H9 (cell line): ENCODE results near the gene MVD. TPM values are rescaled to one million over a fixed set of nuclear protein-coding genes. Genes with fewer than 3 reads are reported as not detected.

ENCODE experiments used
- DNase-seq: peaks from one replicate; pipeline ENCODE4 v3.0.0-alpha.2; 2017
- H2AFZ ChIP-seq: one replicate; pipeline ENCODE4 v1.6.1; 2013; ENCODE audit warnings: mild to moderate bottlenecking, low read length, control low read depth, moderate library complexity
- H2AK5ac ChIP-seq: 2 replicates; pipeline ENCODE4 v1.6.1; 2013; ENCODE audit warnings: low read length, control low read depth, mixed read lengths; ENCODE audit not compliant: insufficient read length
- H2BK120ac ChIP-seq: one replicate; pipeline ENCODE4 v1.6.1; 2013; ENCODE audit warnings: low read depth, mild to moderate bottlenecking, low read length, control low read depth, inconsistent platforms; ENCODE audit not compliant: poor library complexity, severe bottlenecking
- H2BK12ac ChIP-seq: 2 replicates; pipeline ENCODE4 v1.6.1; 2013; ENCODE audit warnings: low read length, control low read depth, mixed read lengths, low read depth; ENCODE audit not compliant: insufficient read length
- H2BK15ac ChIP-seq: 2 replicates; pipeline ENCODE4 v1.6.1; 2013; ENCODE audit warnings: low read depth, low read length, control low read depth
- H2BK20ac ChIP-seq: one replicate; pipeline ENCODE4 v1.6.1; 2013; ENCODE audit warnings: low read depth, mild to moderate bottlenecking, low read length, control low read depth, inconsistent platforms; ENCODE audit not compliant: poor library complexity, severe bottlenecking
- H2BK5ac ChIP-seq: 2 replicates; pipeline ENCODE4 v1.6.1; 2013; ENCODE audit warnings: low read length, control low read depth, mixed read lengths; ENCODE audit not compliant: insufficient read length
- H3K14ac ChIP-seq: 2 replicates; pipeline ENCODE4 v1.6.1; 2013; ENCODE audit warnings: low read length, control low read depth; ENCODE audit not compliant: insufficient read depth
- H3K18ac ChIP-seq: 2 replicates; pipeline ENCODE4 v1.6.1; 2013; ENCODE audit warnings: low read depth, mild to moderate bottlenecking, mixed read lengths, low read length, control low read depth; ENCODE audit not compliant: insufficient read length
- H3K23ac ChIP-seq: 2 replicates; pipeline ENCODE4 v1.6.1; 2013; ENCODE audit warnings: low read length, control low read depth, mixed read lengths, low read depth; ENCODE audit not compliant: insufficient read length
- H3K23me2 ChIP-seq: 2 replicates; pipeline ENCODE4 v1.6.1; 2013; ENCODE audit warnings: low read depth, mild to moderate bottlenecking, mixed read lengths, low read length, control low read depth; ENCODE audit not compliant: insufficient read length, poor library complexity, severe bottlenecking
- H3K27ac ChIP-seq: 2 replicates; pipeline ENCODE4 v1.5.1; 2013; ENCODE audit warnings: low read length, control low read depth, mixed read lengths, low read depth; ENCODE audit not compliant: insufficient read length
- H3K27me3 ChIP-seq: 2 replicates; pipeline ENCODE4 v1.6.1; 2013; ENCODE audit warnings: low read length, control low read depth, inconsistent platforms; ENCODE audit not compliant: insufficient read depth
- H3K4ac ChIP-seq: 2 replicates; pipeline ENCODE4 v1.6.1; 2013; ENCODE audit warnings: low read depth, mild to moderate bottlenecking, control low read depth, inconsistent platforms, low read length, moderate library complexity
- H3K4me1 ChIP-seq: 2 replicates; pipeline ENCODE4 v1.6.1; 2013; ENCODE audit warnings: low read length, control low read depth, inconsistent platforms; ENCODE audit not compliant: insufficient read depth
- H3K4me2 ChIP-seq: 2 replicates; pipeline ENCODE4 v1.6.1; 2013; ENCODE audit warnings: low read length, control low read depth, mixed read lengths; ENCODE audit not compliant: insufficient read length, insufficient read depth
- H3K56ac ChIP-seq: 2 replicates; pipeline ENCODE4 v1.6.1; 2013; ENCODE audit warnings: low read depth, mild to moderate bottlenecking, mixed read lengths, low read length, control low read depth; ENCODE audit not compliant: insufficient read length
- H3K79me1 ChIP-seq: 2 replicates; pipeline ENCODE4 v1.6.1; 2013; ENCODE audit warnings: low read depth, mild to moderate bottlenecking, moderate library complexity, low read length, control low read depth, inconsistent platforms; ENCODE audit not compliant: insufficient read depth, poor library complexity, severe bottlenecking
- H3K79me2 ChIP-seq: 2 replicates; pipeline ENCODE4 v1.6.1; 2013; ENCODE audit warnings: low read length, control low read depth, inconsistent platforms; ENCODE audit not compliant: insufficient read depth
- H3K9ac ChIP-seq: 2 replicates; pipeline ENCODE4 v1.6.1; 2013; ENCODE audit warnings: low read length, control low read depth, mixed read lengths; ENCODE audit not compliant: insufficient read length; ENCODE audit errors: extremely low read depth
- H3K9me3 ChIP-seq: one replicate; pipeline ENCODE4 v1.6.1; 2013; ENCODE audit warnings: low read depth, low read length, inconsistent platforms; ENCODE audit not compliant: control insufficient read depth
- H3T11ph ChIP-seq: one replicate; pipeline ENCODE4 v1.6.1; 2013; ENCODE audit warnings: mild to moderate bottlenecking, low read length, control low read depth, inconsistent platforms
- H4K20me1 ChIP-seq: one replicate; pipeline ENCODE4 v1.6.1; 2013; ENCODE audit not compliant: control insufficient read depth, insufficient read length, insufficient read depth
- H4K5ac ChIP-seq: 2 replicates; pipeline ENCODE4 v1.6.1; 2013; ENCODE audit warnings: low read depth, mild to moderate bottlenecking, mixed read lengths, low read length, control low read depth; ENCODE audit not compliant: insufficient read length
- H4K8ac ChIP-seq: replicated peaks from 2 replicates; pipeline ENCODE4 v1.6.1; 2013; ENCODE audit warnings: low read length, control low read depth, mixed read lengths, low read depth; ENCODE audit not compliant: insufficient read length
- H4K91ac ChIP-seq: 2 replicates; pipeline ENCODE4 v1.6.1; 2013; ENCODE audit warnings: low read depth, mild to moderate bottlenecking, moderate library complexity, mixed read lengths, low read length, control low read depth; ENCODE audit not compliant: insufficient read length
- H3K27ac Mint-ChIP-seq, 3 experiments: 2 replicates in 2 of 3; 3 replicates in 1 of 3; pipeline ENCODE4 v1.8.0; 2020 to 2021; ENCODE audit warnings: mixed read lengths in 3 of 3, mild to moderate bottlenecking in 1 of 3, moderate library complexity in 1 of 3
- H3K27me3 Mint-ChIP-seq: 2 replicates; pipeline ENCODE4 v1.8.0; 2021; ENCODE audit warnings: low read depth, mild to moderate bottlenecking, moderate library complexity, mixed read lengths
- H3K36me3 Mint-ChIP-seq, 3 experiments: 2 replicates in 2 of 3; 3 replicates in 1 of 3; pipeline ENCODE4 v1.8.0; 2020 to 2021; ENCODE audit warnings: low read depth in 3 of 3, mixed read lengths in 3 of 3; ENCODE audit not compliant: insufficient read depth in 1 of 3
- H3K4me1 Mint-ChIP-seq, 2 experiments: 2 replicates each; pipeline ENCODE4 v1.8.0; 2020; ENCODE audit warnings: mixed read lengths in 2 of 2
- H3K4me3 Mint-ChIP-seq, 2 experiments: 2 replicates in 1 of 2; 3 replicates in 1 of 2; pipeline ENCODE4 v1.8.0; 2020 to 2021; ENCODE audit warnings: mild to moderate bottlenecking in 2 of 2, mixed read lengths in 2 of 2, moderate library complexity in 1 of 2
- H3K9me3 Mint-ChIP-seq, 2 experiments: 2 replicates in 1 of 2; 3 replicates in 1 of 2; pipeline ENCODE4 v1.8.0; 2020; ENCODE audit warnings: mild to moderate bottlenecking in 2 of 2, mixed read lengths in 2 of 2, moderate library complexity in 1 of 2
- WGBS: extraction: QIAGEN DNeasy Blood & Tissue Kit; methylation state at CpG from one replicate; pipeline ENCODE4 v1.1.7; 2013; ENCODE audit warnings: missing lambda C conversion rate, low lambda C conversion rate, mixed read lengths; ENCODE audit not compliant: insufficient read length; ENCODE audit errors: extremely low coverage; 5-methylcytosine and 5-hydroxymethylcytosine counted together
- total RNA-seq: library from RNA; stranded (reverse); gene quantifications from 2 replicates; pipeline ENCODE4 v1.2.1, GENCODE V29; 2021
- TF ChIP-seq, protein P1 (sequence below): fragments of 200-600 bp; sonication (generic); conservative IDR thresholded peaks from 3 replicates; pipeline ENCODE4 v1.8.0; 2021; ENCODE audit warnings: antibody characterized with exemption, mild to moderate bottlenecking

MVD gene
- total RNA-seq, 1 experiment from 2014 or later, result 53.2 TPM

DNA sequence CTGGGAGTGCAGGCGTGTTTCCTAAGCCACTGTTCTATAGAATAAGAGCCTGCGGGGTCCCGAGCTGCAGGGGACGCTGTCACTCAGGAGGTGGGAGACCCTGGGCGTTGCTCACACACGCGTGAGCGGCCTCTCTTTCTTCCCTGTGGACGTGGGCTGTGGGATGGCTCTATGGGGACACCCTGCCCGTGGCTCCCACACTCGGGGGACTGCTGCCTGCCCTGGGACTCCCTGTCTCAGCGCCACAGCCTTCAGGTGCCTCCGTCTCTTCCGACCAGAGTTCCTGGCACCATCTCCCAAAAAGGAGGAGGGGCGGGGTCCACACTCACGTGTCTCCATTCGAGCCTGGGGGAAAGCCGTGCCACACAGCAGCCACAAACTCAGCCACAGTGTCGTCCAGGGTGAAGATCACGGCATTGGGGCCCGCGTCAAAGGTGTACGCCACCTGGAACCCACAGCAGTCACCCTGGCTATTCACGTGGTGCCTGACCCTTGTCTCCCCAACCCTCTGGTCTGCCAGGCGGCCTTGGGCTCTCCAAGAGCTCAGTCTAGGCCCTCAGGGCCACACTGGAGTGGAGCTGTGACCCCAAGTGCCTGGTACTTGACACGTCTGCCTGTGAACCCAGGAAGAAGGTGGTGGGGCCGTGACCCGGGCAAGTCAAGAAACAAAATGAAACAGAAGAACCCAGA is 8.4 kb downstream of the MVD start:
- no peak overlapping the region for H2BK12ac ChIP-seq
- no peak overlapping the region for H2BK120ac ChIP-seq
- no peaks in the 10 kb centered on the region for H3K9me3 ChIP-seq
- no peak overlapping the region for H2AFZ ChIP-seq
- H3T11ph ChIP-seq, result no peak overlapping the region
- Mint-ChIP-seq H3K4me3 (no peak overlapping the region), H3K27me3 (no peaks in the 10 kb centered on the region), H3K36me3 (peaks cover 9 to 31% (median 26%) of the 10 kb centered on the region in 3 experiments; a peak in 6 of 7 replicates), H3K4me1 (peaks cover 4 to 9% of the 10 kb centered on the region in 2 experiments; a peak in 3 of 4 replicates), H3K9me3 (no peaks in the 10 kb centered on the region), H3K27ac (no peak overlapping the region)
- no peak overlapping the region for H3K18ac ChIP-seq
- H3K56ac ChIP-seq, result no peak overlapping the region
- H4K20me1 ChIP-seq, result no peaks in the 10 kb centered on the region
- peaks cover 17% of the 10 kb centered on the region for H3K23me2 ChIP-seq
- no peak overlapping the region for H2BK20ac ChIP-seq
- H3K9ac ChIP-seq, result no peak overlapping the region
- H3K27me3 ChIP-seq, result no peaks in the 10 kb centered on the region
- no peak overlapping the region for H2BK5ac ChIP-seq
- H2BK15ac ChIP-seq, result no peak overlapping the region
- no peak overlapping the region for H3K14ac ChIP-seq
- no peaks in the 10 kb centered on the region; the same call in 1 of the 2 replicates for H3K4me1 ChIP-seq
- TF ChIP-seq, protein P1, sequence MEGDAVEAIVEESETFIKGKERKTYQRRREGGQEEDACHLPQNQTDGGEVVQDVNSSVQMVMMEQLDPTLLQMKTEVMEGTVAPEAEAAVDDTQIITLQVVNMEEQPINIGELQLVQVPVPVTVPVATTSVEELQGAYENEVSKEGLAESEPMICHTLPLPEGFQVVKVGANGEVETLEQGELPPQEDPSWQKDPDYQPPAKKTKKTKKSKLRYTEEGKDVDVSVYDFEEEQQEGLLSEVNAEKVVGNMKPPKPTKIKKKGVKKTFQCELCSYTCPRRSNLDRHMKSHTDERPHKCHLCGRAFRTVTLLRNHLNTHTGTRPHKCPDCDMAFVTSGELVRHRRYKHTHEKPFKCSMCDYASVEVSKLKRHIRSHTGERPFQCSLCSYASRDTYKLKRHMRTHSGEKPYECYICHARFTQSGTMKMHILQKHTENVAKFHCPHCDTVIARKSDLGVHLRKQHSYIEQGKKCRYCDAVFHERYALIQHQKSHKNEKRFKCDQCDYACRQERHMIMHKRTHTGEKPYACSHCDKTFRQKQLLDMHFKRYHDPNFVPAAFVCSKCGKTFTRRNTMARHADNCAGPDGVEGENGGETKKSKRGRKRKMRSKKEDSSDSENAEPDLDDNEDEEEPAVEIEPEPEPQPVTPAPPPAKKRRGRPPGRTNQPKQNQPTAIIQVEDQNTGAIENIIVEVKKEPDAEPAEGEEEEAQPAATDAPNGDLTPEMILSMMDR, result no peak
- no peak overlapping the region for H3K27ac ChIP-seq
- H4K91ac ChIP-seq, result no peak overlapping the region
- H3K23ac ChIP-seq, result no peak overlapping the region
- H2AK5ac ChIP-seq, result no peak overlapping the region
- no peak overlapping the region for H4K5ac ChIP-seq
- H3K79me1 ChIP-seq, result peaks cover 6% of the 10 kb centered on the region
- H3K4me2 ChIP-seq, result no peak overlapping the region
- WGBS, result no CpG with 5 or more reads among the region's 28 CpGs
- H4K8ac ChIP-seq, result no peak overlapping the region
- DNase-seq, result no peak
- H3K4ac ChIP-seq, result no peak overlapping the region
- H3K79me2 ChIP-seq, result peaks cover 8% of the 10 kb centered on the region; the same call in 1 of the 2 replicates
